Measurements from ENCODE around the gene FRMD4B. TPM values are rescaled to one million over a fixed set of nuclear protein-coding genes. Genes with fewer than 3 reads are reported as not detected.

The FRMD4B gene
- total RNA-seq, 2 donors from 2014 or later = 27.1 to 38.3 TPM

DNA sequence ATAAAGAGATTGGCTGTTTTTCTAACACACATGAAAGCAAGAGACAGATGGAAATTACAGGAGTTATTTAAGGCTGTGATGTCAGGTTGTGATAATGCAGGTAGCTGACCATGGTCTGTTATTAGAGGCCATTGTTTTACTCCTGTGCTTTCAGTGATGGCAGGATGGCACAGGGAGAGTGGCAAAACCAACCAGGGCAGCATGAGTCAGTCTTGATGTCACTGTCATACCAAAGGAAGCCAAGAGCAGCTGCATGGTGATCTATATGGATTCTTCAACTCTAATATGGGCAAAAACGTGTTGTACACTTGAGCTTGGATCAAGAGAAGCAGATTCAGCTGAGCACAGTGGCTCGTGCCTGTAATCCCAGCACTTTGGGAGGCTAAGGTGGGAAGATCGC is 171.6 kb downstream of the FRMD4B start:
- DNase-seq (ENCODE audit: low spot score) = no peak
- peak in 1 of 2 donors; percentile 64 for ATAC-seq
- Mint-ChIP-seq H3K9me3 (no peaks in the 10 kb centered on the region), H3K36me3 (peaks cover 14% of the 10 kb centered on the region), H3K27ac (peak overlapping the region; percentile 98), H3K27me3 (no peaks in the 10 kb centered on the region), H3K4me3 (peak overlapping the region; percentile 41), H3K4me1 (ENCODE audit: low read depth in 2 of 2) (peaks cover 39 to 56% of the 10 kb centered on the region in 2 donors)

DNA sequence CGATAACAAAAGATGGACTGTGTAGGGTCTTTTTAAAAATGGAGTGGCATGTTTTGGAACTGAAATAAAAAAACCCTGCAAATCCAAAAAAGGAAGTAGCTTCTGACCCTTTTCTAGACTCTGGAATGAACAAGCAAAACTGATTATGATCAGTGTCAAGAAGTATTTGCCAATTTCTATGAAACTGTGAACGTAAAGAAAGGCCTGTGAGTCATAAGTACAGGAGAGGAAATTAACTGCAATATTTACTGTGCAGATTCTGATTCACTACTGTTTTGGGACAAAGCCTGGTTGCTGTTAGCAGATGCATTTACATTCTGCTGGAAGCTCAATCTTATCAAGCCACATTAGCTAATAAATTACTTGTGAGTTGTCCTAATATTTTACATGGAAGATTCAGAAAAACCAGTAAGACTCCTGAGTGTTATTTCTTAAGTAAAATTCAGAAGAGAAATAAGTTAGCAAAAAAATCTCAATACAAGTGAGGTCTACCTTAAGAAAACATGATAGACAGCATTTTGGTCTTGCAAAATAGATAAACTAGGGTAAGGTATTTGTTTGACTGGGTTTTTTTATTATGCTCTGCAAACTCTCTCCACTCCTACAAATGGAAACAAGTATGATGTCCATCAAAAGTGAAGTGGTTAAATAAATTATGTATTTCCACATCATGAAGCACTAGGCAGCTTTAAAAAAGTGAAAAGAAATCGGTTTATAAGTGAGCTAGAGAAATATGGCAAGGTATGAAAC is 173.3 kb downstream of the FRMD4B start:
- Mint-ChIP-seq H3K27me3 (no peaks in the 10 kb centered on the region), H3K4me1 (ENCODE audit: low read depth in 2 of 2) (peaks cover 44 to 56% of the 10 kb centered on the region in 2 donors), H3K4me3 (peak overlapping the region; percentile 80), H3K27ac (peak overlapping the region; percentile 98), H3K36me3 (peaks cover 5% of the 10 kb centered on the region), H3K9me3 (no peaks in the 10 kb centered on the region)
- ATAC-seq (peak; percentile 87 to 92), DNase-seq (ENCODE audit: low spot score) (no peak)

DNA sequence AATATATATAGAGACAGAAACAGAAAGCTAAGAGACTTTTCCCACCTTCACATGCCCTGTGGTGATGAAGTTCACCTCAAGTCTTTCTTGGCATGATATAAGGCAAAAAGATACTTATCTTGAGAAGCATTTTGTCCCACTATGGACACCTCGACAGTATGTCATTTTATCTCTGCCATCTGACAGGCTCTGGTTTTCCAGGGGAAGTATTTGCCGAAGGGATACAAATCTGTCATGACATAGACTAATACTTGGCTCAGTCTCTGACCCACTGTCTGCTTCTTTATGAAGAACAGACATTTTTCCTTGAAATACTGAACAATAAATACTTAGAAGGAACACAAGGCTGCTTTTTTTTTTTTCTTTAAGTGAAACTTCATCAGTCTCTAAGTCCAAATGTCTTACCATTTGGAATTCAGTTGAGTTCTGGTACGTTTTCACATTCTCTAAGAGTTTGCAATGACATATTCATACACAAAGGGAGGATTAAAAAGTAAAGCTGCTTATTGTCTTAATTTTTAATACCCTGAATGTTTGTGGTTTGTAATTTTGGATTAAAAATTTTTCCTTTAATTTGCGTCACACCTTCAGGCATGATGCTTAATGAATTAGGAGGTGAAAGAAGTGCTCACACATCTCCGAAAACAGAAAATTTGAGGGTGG is 175.7 kb downstream of the FRMD4B start:
- peaks cover 4% of the 10 kb centered on the region for H3K36me3 Mint-ChIP-seq
- peaks cover 57 to 73% of the 10 kb centered on the region in 2 donors for H3K4me1 Mint-ChIP-seq (ENCODE audit: low read depth in 2 of 2)
- no peak overlapping the region for H3K4me3 Mint-ChIP-seq
- no peaks in the 10 kb centered on the region for H3K9me3 Mint-ChIP-seq
- peak overlapping the region; percentile 98 for H3K27ac Mint-ChIP-seq
- ATAC-seq (no peak), DNase-seq (ENCODE audit: low spot score) (no peak)
- H3K27me3 Mint-ChIP-seq = no peaks in the 10 kb centered on the region

DNA sequence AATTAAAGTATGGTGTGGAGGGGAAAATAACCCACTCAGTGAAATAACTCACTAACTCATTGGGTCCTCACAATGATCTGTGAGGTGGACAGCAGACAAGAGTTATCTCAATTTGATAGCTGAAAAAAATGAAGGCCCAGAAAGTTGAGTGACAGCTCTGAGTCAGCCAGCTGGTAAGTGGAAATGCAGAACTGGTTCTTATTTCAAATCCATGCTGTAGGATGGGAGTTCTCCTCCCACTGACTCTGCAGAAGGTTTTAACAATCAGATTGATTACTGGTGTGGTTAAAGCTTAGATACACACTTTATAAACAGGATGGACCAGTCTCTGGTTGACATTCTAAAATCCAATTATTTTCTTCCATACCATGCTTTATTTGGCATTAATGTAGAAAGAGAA is 176.5 kb downstream of the FRMD4B start:
- no peaks in the 10 kb centered on the region for H3K9me3 Mint-ChIP-seq
- H3K4me1 Mint-ChIP-seq (ENCODE audit: low read depth in 2 of 2) = peaks cover 61 to 78% of the 10 kb centered on the region in 2 donors
- DNase-seq (ENCODE audit: low spot score) (no peak), ATAC-seq (no peak)
- H3K27me3 Mint-ChIP-seq = no peaks in the 10 kb centered on the region
- peak overlapping the region; percentile 38 for H3K4me3 Mint-ChIP-seq
- H3K36me3 Mint-ChIP-seq = peaks cover 4% of the 10 kb centered on the region
- H3K27ac Mint-ChIP-seq = peak overlapping the region; percentile 98

DNA sequence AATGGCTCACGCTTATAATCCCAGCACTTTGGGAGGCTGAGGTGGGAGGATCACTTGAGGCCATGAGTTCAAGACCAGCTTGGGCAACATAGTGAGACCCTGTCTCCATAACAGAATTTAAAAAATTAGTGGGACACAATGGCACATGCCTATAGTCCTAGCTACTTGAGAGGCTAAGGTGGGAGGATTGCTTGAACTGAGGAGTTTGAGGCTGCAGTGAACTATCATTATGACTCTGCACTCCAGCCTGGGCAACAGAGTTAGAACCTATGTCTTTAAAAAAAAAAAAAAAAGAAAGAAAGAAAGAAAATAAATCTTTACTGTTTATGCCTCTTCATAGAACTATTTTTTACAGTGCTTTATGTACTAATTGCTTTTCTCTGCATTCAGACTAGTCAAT is 178.9 kb downstream of the FRMD4B start:
- Mint-ChIP-seq H3K9me3 (no peaks in the 10 kb centered on the region), H3K27ac (peak overlapping the region; percentile 98 to 100), H3K4me1 (ENCODE audit: low read depth in 2 of 2) (peaks cover 63 to 80% of the 10 kb centered on the region in 2 donors), H3K4me3 (peak overlapping the region; percentile 74), H3K27me3 (no peaks in the 10 kb centered on the region), H3K36me3 (peaks cover 4% of the 10 kb centered on the region)
- peak in 1 of 2 donors; percentile 41 for ATAC-seq
- no peak for DNase-seq (ENCODE audit: low spot score)

DNA sequence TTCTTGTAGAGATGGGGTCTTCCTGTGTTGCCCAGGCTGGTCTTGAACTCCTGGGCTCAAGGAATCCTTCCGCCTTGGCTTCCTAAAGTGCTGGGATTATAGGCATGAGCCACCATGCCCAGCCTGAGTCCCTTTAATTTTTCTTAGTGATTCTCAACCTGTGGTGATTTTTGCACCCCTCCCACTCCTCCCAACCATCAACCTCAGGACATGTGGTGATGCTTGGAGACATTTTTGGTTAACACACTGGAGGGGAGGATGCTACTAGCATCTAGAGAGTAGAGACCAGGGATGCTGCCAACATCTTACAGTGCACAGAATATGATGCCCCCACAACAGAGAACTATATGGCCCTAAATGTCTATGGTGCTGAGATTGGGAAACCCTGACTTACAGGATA is 180.5 kb downstream of the FRMD4B start:
- Mint-ChIP-seq H3K9me3 (no peaks in the 10 kb centered on the region), H3K27ac (peak overlapping the region; percentile 98 to 100), H3K4me3 (peak overlapping the region; percentile 74), H3K4me1 (ENCODE audit: low read depth in 2 of 2) (peaks cover 60 to 80% of the 10 kb centered on the region in 2 donors), H3K27me3 (no peaks in the 10 kb centered on the region), H3K36me3 (no peaks in the 10 kb centered on the region)
- ATAC-seq = peak; percentile 25 to 47
- DNase-seq (ENCODE audit: low spot score) = peak; percentile 62

DNA sequence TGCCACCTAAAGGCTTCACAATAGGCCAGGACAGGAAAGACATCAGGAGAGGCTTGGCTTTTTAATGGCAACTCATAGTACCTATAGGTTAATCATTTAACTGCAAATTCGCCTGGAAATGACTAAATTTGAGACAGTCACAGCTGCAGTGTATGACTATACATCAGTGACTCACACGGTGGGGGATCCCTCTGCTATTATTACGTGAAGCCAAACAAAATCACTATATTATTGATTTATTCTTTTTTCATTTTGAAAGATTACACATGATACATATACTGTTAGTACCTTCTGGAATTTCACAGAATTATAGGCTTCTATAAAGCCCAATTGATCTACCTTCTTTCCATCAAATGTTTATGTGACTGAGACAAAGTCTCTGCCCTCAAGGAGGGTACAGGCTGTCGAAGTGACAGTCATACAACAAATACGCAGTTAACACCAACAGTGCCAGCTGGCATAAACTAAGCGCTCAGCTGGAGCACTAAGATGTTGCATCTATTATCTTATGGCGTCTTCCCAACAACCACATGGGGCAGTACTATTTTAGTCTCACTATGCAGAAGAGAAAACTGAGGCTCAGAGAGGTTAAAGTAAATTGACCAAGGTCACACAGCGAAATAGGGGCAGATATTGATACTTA is 181.5 kb downstream of the FRMD4B start:
- Mint-ChIP-seq H3K4me3 (peak overlapping the region; percentile 86), H3K9me3 (no peaks in the 10 kb centered on the region), H3K27me3 (no peaks in the 10 kb centered on the region), H3K27ac (peak overlapping the region; percentile 98 to 100), H3K4me1 (ENCODE audit: low read depth in 2 of 2) (peaks cover 59 to 76% of the 10 kb centered on the region in 2 donors), H3K36me3 (no peaks in the 10 kb centered on the region)
- peak; percentile 64 for DNase-seq (ENCODE audit: low spot score)
- peak; percentile 83 to 85 for ATAC-seq

DNA sequence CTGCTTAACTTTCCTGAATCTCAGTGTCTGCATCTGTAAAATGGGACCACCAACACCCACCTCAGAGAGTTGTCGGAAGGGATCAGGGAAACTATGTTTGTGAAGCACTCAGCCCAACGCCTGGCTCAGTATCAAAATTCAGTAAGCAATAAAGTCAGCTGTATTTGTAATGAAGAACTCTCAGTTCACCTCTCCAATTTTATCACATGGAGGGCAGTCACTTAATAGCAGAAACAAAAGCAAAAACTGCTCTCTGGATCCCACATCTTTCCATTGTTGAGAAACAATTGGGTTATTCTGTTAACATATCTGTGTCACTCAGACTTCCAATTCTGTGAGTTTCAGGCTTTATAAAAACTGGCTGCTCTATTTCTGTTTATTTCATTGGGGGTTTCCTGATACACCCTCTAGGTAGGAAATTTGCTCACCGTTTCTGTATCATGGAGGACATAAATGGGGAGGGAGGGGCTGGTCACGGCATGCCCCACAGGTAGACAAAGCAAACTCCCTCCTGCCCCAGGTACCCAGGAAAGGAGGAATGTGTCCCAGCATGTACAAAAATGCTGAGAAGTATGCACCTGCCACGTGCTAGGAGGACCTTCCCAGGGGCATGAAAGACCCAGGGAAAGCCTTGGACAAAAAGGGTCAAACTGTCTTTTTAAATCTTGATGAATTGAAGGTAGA is 182.1 kb downstream of the FRMD4B start:
- H3K27me3 Mint-ChIP-seq = no peaks in the 10 kb centered on the region
- H3K36me3 Mint-ChIP-seq = no peaks in the 10 kb centered on the region
- H3K4me3 Mint-ChIP-seq = peak overlapping the region; percentile 86
- peaks cover 61 to 69% of the 10 kb centered on the region in 2 donors for H3K4me1 Mint-ChIP-seq (ENCODE audit: low read depth in 2 of 2)
- peak overlapping the region; percentile 98 to 100 for H3K27ac Mint-ChIP-seq
- no peak for DNase-seq (ENCODE audit: low spot score)
- peak in 1 of 2 donors; percentile 0 for ATAC-seq
- no peaks in the 10 kb centered on the region for H3K9me3 Mint-ChIP-seq

DNA sequence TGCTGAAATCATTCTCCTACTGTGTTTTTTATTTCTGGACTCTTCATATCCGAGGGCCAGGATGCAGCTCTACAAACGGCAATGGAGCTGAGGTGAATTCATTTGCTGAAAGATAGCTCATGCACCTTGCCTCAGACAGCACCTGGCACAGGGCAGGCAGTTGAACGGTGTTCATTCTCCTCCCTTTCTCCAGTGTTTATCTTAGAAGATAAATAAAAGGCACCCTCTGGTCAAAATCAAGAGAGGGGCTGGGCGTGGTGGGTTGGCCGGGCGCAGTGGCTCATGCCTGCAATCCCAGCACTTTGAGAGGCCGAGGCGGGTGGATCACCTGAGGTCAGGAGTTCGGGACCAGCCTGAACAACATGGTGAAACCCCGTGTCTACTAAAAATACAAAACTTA is 184.2 kb downstream of the FRMD4B start:
- H3K27ac Mint-ChIP-seq = peak overlapping the region; percentile 98 to 100
- H3K36me3 Mint-ChIP-seq = peaks cover 12% of the 10 kb centered on the region
- H3K4me3 Mint-ChIP-seq = no peak overlapping the region
- DNase-seq (ENCODE audit: low spot score) = no peak
- ATAC-seq = no peak
- H3K27me3 Mint-ChIP-seq = no peaks in the 10 kb centered on the region
- H3K4me1 Mint-ChIP-seq (ENCODE audit: low read depth in 2 of 2) = peaks cover 74 to 78% of the 10 kb centered on the region in 2 donors
- no peaks in the 10 kb centered on the region for H3K9me3 Mint-ChIP-seq

DNA sequence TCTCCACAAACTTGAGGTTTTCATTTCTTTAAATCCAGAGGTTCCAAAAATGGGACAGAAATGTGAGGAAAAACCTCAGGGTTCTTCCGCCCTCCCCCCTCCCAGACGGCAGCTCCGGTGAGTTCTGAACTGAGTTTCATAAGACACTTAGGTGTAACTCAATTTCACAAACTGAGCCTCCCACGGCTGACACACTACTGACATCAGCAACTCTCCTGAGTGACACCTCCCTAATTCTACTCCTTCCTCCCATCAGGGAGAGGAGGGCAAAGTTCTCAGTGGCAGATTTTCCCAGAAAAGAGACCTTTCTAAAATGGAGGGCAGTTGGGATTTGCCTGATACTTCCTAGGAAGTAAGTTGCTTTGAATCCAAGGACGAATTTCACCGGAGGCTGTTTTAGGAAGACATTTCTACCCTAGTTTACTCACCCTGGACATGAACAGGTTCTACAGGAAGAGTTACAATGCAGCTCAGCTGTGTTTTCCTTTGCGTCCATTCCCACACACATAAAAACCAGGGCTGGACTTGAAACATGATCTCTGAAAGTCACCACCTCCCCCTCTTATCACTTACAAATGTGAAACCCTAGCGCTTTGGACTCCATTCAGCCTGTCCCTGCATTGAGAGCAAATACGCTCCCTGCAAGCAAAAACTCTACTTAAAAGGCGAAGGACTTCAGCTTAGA is 185.4 kb downstream of the FRMD4B start:
- no peak for DNase-seq (ENCODE audit: low spot score)

DNA sequence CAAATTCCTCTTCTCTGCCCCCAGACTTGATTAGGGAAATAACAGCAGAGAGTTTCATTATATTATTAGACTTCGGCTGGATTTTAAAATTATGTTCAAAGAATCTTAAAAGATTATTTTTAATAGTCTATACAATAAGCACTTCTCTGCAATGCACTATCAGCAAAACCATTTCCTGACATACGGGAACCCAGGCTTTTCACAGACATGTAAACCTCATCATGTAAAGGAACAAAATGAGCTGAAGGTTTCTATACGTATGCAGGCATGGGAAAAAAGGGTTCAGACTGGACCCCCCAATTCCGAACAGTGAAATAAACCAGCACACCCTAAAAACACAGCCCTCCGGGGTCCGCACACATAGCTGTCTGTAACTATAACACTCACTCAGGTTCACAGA is 185.9 kb downstream of the FRMD4B start:
- ATAC-seq = no peak

More for the DNA sequence above, 185.4 kb downstream of the FRMD4B start:
- H3K27me3 Mint-ChIP-seq = no peaks in the 10 kb centered on the region
- peak overlapping the region; percentile 96 for H3K27ac Mint-ChIP-seq
- H3K4me1 Mint-ChIP-seq (ENCODE audit: low read depth in 2 of 2) = peaks cover 65 to 71% of the 10 kb centered on the region in 2 donors
- ATAC-seq = peak; percentile 48 to 59
- H3K36me3 Mint-ChIP-seq = peaks cover 12% of the 10 kb centered on the region
- H3K4me3 Mint-ChIP-seq = peak overlapping the region; percentile 88
- no peaks in the 10 kb centered on the region for H3K9me3 Mint-ChIP-seq

DNA sequence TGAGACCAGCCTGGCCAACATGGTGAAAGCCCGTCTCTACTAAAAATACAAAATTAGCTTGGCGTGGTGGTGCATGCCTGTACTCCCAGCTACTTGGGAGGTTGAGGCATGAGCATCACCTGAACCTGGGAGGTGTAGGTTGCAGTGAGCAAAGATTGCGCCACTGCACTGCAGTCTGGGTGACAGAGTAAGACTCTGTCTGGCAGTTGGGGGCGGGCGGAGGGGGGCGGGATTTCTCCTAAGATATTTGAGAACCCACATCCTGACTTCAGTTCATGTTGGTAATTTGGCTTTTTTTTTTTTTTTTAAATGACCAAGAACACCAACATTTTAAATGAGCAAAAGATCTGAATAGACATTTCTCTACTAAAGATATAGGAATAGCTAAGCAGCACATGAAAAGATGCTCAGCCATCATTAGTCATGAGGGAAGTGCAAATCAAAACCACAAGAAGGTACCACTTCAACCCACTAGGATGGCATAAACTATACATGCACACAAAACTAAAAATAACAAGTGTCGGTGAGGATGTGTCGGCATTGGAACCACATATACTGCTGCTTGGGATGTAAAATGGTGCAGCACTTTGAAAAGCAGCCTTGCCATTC is 187.9 kb downstream of the FRMD4B start:
- H3K4me3 Mint-ChIP-seq = peak overlapping the region; percentile 88
- DNase-seq (ENCODE audit: low spot score) (no peak), ATAC-seq (peak; percentile 76)
- H3K4me1 Mint-ChIP-seq (ENCODE audit: low read depth in 2 of 2) = peaks cover 48 to 54% of the 10 kb centered on the region in 2 donors
- H3K27ac Mint-ChIP-seq = peak overlapping the region; percentile 96
- peaks cover 34% of the 10 kb centered on the region for H3K36me3 Mint-ChIP-seq
- H3K9me3 Mint-ChIP-seq = no peaks in the 10 kb centered on the region
- H3K27me3 Mint-ChIP-seq = no peaks in the 10 kb centered on the region

More for the DNA sequence above, 185.9 kb downstream of the FRMD4B start:
- peak overlapping the region; percentile 96 for H3K27ac Mint-ChIP-seq
- peaks cover 59 to 66% of the 10 kb centered on the region in 2 donors for H3K4me1 Mint-ChIP-seq (ENCODE audit: low read depth in 2 of 2)
- no peak for DNase-seq (ENCODE audit: low spot score)
- H3K9me3 Mint-ChIP-seq = no peaks in the 10 kb centered on the region
- H3K36me3 Mint-ChIP-seq = peaks cover 17% of the 10 kb centered on the region
- no peaks in the 10 kb centered on the region for H3K27me3 Mint-ChIP-seq
- H3K4me3 Mint-ChIP-seq = peak overlapping the region; percentile 88
